Non-pigmented ciliary epithelial cell (primary cell): Measurements from ENCODE around the gene NCEH1.
"Not testable (repeated sequence)": the region's sequence is repeated elsewhere in the genome, so short reads cannot be mapped to it uniquely, and the experiment has no call there.

Source experiments
- DNase-seq: peaks from one replicate; pipeline ENCODE4 v3.0.0-alpha.2; 2010; ENCODE audit warnings: low read depth

NCEH1 gene, protein sequence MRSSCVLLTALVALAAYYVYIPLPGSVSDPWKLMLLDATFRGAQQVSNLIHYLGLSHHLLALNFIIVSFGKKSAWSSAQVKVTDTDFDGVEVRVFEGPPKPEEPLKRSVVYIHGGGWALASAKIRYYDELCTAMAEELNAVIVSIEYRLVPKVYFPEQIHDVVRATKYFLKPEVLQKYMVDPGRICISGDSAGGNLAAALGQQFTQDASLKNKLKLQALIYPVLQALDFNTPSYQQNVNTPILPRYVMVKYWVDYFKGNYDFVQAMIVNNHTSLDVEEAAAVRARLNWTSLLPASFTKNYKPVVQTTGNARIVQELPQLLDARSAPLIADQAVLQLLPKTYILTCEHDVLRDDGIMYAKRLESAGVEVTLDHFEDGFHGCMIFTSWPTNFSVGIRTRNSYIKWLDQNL

DNA sequence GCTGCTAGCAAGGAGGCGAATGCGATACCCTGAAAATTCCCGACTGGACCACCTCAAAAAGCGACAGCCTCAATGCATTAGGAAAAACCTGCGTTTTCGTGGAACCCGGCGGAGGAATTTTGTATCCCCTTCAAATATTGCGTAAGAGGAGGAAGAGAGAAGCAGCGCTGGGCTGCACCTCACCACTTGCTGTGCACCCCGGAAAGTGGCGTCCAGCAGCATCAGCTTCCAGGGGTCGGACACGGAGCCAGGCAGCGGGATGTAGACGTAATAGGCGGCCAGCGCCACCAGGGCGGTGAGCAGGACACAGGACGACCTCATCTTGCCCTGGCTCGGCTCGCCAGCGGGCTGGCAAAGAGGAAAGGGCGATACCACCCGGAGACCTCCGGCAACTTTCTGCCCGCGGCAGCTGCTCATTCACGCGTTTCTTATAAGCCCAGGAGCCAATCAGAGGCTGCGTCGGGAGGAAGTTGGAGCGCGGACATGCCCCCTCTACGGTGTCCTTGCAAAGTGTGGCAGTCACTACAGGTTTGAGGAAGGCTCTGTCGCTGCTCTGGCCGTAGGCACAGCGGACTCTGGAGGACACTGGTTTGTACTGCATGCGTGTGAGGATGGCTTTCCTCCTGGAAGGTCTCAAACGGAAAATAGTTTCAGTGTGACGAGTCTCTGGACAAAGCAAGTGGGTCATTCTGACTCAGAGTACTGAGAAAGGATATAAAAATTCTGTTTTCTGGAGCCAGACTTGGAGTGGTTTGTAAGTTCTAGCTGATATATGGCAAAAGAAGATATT is at the start of gene NCEH1:
Gene NCEH1, minus strand, starts transcription at position 404 of the 790 bp plus-strand sequence. Its CDS starts 83 bp downstream, at position 321.
- peak; percentile 89 for DNase-seq

DNA sequence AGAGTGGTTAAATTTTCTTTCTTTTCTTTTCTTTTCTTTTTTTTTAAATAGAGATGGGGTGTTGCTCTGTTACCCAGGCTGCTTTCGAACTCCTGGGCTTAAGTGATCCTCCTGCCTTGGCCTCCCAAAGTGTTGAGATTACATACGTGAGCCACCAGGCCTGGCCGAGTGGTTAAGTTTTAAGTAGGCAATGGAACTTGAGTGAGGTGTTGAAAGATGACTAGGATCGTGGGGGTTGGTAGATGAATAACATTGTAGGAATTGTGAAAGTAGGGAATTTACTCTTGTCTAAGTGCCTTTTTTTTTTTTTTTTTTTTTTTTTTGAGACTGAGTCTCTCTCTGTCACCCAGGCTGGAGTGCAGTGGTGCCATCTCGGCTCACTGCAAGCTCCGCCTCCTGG is 49.5 kb upstream of the NCEH1 start:
- DNase-seq: peak; percentile 30

DNA sequence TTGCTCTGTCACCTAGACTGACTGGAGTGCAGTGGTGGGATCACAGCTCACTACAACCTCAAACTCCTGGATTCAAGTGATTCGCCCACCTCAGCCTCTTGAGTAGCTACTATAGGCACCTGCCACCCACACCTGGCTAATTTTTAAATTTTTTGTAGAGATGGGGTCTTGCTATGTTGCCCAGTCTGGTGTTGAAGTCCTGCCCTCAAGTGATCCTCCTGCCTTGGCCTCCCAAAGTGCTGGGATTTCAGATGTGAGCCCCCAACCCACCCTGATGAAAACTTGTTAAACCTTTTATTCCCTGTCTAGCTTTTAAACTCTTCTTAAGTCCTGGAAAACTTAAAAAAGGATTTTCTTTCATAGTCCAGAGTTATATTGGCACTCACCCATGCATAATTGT is 42.3 kb upstream of the NCEH1 start:
- no peak for DNase-seq

DNA sequence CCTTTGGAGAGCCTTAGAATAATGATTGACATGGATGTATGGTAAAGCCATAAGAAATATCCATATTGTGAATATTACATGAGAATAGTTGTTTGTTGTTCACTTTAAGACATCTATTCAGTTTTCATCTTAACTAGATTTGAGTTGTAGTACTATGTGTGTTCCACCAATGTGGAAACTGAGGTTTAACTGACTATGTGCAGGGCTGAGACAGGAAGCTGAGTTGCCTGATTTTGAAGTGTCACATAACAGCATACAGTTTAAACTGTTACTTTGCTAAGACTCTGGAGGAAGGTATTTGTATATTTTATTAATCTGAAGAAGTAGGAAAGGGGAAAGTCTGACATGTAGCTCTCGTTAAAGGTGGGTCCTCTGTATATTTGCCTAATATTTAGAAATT is 41.8 kb upstream of the NCEH1 start:
- no peak for DNase-seq

DNA sequence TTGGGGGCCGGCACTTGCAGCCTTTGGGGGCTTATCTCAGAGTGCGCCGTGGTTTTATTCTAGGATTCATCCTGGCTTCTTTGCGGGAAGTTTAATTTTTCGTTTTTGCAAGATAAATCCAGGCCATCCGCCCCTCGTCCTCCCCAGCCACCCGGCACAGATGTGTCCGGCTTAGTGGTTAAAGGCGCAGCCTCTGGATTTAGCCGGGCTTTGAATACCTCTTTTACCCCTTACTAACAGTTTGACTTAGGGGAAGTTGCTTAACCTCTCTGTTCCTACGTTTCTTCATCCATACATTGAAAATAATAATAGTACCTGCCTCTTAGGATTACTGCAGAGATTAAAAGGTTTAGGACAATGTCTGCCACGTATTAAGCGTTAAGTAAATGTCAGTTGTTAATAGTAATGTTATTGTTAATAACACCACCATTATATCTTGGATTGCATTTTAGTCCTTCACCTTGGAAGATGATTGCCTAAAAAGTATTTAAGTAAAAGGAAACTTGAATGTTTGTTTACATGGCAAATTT is 40.4 kb upstream of the NCEH1 start:
- DNase-seq: no peak

DNA sequence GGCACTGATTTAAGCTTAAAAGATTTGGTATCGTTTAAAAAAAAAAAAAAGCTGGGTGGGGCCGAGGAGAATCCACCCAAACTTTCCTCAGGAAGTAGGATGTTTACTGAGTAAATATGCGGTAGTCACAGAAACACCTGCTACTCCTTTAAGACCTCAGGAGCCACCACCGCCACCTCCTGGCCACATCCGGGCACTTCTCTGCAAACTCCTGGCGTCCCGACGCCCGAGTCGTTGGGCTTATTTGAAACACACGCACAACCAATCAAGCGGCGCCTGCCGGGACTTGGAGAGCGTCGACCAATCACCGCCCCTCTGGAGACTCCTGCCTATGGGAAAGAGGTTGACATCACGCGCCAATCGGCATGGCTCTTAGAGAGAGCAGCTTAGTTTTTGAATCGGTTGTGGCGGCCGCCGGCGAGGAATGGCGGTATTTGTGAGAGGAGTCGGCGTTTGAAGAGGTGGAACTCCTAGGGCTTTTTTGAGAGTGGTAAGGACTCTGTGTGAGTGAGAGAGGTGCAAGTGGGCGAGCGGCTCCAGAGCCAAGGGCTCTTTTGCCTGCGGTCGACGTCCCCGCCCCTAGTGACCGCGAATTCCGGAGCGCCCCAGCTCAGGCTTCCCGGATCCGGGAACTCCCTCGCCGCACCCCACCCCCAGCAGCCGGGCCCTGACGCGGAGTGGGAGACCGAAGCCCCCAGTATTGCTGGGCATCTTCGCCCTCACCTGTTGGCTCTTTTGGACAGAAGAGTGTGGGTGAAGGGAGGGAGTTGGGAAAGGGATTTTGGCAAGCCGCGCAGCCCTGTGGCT is 39.7 kb upstream of the NCEH1 start, which contains the start of gene ECT2:
Gene ECT2, plus strand, starts transcription at position 359 of the 807 bp plus-strand sequence. CDS start 3,805 bp downstream, outside the sequence.
- DNase-seq: peak; percentile 99

DNA sequence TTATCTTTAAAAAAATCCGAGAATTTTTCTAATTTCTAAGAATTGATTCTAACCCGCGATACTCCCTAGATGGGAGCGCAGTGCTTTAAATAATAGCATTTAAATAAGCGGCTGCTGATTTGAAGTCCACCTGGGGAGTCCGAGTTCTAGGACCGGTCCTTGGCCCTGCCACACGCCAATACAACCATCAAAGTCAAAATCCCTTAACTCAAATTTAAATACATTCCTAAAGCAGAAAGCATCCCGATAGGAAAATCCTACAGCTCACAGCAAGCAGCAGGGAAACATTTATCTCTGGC is 39.2 kb upstream of the NCEH1 start:
- no peak for DNase-seq

DNA sequence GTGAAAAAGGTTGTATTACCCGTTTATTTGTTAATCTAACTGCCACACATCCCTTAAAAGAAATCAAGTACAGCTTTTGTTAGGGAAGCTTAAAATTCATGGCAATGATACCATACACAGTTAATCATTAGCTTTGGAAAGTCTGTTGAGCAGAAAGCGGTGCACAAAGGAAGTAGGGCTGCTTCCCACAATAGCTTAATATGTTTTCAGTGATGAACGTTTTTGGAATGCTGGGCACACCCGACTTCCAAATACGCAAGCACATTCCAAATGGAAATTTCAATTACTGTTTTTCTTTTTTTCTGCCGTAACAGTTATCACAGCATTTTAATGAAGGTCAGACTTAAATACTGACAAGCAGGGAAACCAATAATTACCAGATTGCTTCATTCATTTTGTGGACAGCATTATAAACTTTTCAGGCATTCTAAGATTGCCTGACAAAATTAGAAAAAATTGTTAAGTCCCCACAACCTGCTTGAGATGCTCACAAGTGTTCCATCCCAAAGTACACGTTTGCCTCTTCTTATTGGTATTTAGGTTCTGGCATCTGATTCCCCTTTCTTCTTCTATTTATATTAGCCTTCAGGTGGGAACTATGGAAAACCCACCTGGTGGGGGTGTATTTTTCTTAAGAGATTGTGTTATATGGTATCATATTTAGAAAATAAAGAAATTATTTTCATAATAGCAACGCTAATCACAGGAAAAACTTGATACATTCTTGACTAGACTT is 38.5 kb upstream of the NCEH1 start:
- peak; percentile 90 for DNase-seq

DNA sequence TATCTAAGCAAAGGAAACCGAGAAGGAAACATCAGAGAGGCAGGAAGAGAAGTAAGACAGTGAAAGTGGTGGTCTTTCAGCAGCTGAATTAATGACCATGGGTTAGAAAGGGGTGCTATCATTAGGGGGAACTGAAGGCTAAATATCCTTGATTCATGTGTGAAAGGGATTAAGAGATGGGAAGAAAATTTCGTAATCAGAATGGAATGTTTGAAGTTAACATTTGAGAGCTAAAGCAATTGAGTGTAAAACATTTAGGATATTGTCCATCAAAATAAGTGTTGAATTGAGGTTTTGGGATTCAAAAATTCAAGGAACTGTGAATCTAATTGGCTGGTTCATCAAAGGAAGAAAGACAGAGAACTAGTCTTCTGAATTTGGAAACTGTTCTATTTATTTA is 35.6 kb upstream of the NCEH1 start:
- no peak for DNase-seq

DNA sequence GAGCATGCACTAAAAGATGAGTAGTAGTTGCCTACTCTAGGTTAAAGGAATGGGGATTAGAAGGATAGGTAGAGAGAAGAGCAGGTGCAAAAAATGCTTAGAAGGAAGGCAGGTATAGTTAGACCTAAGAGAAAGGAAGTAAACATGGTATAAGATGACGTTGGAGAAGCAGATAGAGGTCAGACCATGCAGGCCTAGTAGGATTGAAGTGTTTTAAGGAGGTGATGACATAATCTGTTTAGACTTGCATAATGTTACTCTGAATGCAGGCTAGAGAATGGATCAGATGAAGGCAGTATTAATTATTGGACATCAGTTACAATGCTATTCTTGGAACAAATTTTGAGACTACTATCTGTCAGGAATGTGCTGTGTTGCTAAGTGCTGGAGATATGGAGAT is 28.6 kb upstream of the NCEH1 start:
- DNase-seq: no peak

DNA sequence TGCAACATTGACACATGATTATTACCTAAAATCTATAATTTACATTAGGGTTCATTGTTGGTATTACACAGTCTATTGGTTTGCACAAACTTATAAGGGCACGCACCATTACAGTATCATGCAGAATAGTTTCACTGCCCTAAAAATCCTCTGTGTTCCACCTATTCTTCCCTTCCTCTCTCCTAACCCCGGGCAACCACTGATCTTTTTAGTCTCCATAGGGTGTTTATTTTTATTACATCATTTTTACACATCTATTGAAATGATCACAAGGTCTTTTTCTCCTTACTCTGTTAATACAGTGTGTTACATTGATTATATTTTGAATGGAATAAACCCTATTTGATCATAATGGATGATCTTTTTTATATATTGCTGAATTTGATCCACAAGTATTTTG is 24.1 kb upstream of the NCEH1 start:
- no peak for DNase-seq

DNA sequence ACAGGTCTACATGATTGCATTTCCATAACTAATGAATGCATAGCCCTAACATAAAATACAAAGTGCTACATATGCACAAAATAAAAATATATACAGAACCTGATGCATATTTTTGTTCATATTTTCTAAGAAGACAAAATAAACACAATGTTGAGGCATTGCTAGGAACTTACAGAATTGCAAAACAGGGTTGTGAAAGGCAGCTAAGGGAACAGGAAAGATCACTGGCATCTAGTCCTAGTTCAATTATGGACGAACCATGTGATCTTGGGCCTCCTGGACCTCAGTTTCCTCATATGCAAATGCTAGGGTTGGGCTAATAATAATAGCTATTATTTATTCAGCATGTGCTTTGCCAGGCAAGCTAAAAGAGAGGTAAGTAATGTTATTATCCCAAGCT is 15.5 kb upstream of the NCEH1 start:
- DNase-seq: no peak

DNA sequence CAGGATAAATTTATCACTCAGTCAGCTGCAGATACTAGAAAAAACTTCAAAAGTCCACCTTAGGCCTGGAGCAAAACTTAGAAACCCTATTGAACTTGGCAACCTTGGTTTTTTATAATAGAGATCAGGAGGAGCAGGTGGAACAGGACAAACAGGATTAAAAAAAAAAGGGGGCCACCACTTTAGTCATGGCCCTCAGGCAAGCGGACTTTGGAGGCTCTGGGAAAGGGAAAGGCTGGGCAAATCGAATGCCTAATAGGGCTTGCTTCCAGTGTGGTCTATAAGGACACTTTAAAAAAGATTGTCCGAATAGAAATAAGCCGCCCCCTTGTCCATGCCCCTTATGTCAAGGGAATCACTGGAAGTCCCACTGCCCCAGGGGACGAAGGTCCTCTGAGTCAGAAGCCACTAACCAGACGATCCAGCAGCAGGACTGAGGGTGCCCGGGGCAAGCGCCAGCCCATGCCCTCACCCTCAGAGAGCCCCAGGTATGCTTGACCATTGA is 11.7 kb upstream of the NCEH1 start:
- not testable (repeated sequence) for DNase-seq

DNA sequence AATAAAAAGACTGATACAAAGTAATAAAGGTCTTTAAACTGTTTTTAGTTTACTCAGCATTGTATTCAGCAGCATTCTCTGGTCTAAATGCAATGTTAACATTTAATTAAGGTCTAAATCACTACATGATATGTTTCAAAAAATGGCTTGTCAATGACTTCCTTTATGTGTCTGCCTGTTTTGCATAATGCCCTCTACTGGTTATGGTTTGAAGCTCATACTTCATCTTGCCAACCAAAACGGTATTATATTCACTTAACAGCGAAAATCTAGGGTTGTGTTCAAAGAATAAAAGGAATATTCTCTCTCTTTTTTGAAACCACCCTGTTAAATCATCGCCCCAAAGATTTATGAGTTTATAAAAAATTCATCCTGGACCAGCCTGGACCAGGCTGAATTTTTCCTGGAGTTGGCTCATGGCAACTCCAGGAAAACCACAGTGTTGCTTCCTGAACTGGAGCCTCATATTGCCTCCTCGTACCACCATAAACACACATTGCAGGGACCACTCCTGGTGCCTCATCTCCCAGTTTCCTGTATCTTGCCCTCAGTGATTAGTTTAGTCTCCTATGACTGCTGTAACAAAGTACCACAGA is 6.7 kb upstream of the NCEH1 start:
- no peak for DNase-seq

DNA sequence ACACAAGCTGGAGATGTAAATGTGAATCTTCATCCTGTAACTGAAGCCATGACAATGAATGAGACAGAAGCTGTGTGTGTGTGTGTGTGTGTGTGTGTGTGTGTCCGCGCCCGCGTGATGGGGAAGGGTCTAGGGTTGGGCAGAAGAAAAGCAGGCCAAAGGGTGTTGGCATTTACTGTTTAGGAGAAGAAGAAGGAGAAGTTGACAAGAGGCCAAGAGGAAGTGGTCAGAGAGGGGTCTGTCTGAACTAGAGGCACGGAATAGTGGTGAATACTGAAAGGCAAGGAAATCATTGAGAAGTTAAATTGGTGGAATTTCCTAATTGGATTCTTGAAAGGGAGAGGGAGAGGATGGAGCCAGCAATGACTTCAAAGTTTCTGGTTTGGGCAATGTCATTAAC is 5.6 kb upstream of the NCEH1 start:
- no peak for DNase-seq

DNA sequence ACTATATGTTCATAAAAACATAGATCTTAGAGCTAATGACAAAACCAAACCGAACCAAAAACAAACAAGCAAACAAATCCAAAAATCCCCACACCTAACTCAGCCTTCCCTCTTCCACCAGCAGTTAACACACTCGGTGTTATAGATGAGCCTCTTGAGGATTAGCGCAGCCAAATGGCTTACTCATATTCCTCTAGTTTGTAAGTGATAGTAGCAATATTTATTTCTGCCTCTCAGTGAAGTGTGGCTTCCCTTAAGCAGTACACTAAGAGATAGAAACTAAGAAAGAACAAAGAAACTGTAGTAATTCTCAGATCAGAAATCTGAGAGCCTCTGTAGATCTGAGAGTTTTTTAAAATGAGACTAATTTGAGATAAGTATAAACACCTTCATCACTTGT is 2.4 kb upstream of the NCEH1 start:
- DNase-seq: no peak

DNA sequence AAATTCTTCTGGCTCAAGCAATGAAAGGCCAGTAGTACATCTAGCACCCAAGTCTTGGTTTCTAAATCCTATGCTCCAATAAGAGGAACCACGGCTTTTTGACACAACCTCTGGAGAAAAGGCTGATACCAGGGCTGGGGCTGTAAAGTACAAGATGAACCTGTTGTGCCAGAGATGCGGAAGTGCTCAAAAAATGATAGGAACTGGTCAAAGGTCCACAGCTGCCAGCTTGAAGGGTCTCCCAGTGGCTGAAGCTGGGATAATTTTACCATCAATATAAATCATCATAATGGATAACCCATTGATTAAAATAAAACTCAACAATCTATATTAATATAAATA is 558 bp upstream of the NCEH1 start:
- no peak for DNase-seq

DNA sequence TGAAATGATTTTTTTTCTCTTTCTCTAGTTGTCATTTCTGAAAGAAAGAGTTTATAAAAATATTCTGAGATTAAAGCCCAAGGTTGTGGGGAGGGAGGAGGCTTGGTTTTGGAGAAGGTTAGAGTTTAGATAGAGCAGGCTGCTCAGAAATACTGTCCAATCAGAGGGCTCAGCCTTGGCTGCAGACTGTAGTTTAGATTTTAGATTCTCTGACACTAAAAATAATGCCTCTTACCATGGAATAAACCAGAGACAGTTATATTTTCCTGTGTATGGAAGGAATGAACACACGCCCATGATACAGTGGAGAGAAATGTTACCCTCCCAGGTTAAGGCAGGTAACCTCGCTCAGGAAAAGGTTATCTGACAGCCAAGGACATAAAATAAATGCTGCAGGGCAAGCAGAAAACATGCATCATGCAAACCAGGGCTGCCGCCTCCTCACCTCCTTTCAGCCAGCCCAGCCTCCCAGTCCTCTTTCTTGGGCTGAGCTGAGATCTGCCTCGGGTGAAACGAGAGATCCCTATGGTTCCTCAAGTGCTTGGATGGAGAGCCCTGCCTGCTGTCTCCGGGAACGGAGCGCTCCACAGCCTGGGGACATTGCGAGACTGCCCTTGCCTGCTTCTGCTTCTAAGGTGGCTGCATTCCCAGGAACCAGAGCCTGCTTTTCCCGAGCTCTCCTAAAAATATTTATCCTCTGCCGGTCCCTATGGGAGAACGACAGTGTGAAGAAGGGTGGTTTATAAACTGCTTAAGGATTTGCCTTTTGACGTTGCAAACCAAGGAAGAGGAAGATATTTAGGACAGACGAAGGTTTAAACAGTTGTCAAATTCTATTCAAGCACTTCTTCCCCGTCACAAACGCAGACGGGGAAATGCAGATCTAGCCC is 848 bp downstream of the NCEH1 start:
- DNase-seq: no peak

DNA sequence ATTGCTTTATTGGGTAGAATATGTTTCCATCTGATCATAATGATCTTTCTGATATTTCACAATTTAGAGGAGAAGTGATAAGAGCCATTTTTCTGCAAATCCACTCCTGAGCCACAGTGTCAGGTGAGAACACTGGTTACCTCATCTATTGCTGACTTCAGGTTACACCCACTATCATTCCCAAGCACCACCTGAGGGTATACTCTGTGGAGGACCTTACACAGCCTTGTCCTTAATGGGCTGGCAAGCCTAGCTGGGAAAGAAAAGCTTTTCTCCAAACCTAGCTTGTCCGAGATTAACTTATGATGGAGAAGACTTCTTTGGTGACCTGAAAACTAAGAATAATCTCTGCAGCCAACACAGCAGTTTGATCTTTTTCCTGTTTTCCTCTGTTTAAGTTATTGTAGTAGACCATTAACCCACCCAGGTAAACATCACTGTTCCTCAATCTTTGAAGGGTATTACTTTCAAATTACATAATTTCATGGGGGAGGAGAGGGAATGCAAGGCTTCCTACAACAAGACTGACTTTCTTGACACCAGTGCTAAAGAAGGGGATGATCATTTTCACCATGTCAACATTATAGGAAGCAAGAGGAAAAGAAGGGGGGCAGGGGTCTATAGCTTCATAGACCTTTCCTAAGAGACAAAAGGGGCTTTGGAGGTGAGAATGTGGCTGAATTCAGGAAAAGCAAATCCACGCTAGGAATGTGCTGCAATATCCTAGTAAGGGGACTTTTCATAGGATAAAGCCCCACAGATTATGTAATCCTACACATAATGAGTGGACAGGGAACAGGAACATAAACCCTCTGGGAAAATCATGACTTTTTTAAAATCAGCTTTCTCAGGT is 1.7 kb downstream of the NCEH1 start:
- DNase-seq: no peak
